Measurements from ENCODE around the gene NGEF.

Gene NGEF

DNA sequence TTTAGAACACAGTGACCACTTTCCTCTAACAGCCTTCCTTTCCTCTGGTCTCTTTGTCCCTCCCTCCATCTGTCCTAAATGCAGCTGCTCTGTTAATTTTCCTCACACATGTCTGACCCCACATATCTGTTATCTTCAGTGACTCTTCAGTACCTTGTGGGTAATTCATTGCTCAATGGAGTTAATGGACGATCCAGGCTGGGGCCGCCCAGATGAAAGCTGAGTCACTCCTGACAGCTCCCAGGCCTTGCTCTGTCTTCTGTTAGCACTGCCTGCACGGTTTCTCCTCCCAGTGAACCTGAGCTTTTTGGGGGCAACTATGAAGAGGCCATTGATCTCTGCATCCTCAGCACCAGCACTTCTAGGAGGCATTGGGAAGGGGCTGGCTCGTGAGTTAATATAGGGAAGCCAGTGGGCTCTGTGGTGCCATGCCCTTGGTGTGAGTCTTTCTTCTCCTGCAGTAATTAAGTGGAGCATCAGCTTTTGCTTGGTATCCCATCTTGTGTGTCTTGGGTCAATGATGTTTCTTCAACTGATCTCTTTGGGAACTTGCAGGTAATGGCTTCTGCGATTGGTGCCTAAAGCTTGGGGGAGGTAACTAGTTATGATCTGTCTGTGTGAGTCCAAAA is 75.7 kb downstream of the NGEF start:
- Histone ChIP-seq H3K4me1 (ENCODE audit: control insufficient read depth in 5 of 5, insufficient read depth in 5 of 5, low read length in 5 of 5) (no peaks in the 10 kb centered on the region), H3K9me3 (ENCODE audit: control insufficient read depth in 5 of 5, low read length in 5 of 5) (peaks cover 0 to 11% (median 3%) of the 10 kb centered on the region in 5 donors)

DNA sequence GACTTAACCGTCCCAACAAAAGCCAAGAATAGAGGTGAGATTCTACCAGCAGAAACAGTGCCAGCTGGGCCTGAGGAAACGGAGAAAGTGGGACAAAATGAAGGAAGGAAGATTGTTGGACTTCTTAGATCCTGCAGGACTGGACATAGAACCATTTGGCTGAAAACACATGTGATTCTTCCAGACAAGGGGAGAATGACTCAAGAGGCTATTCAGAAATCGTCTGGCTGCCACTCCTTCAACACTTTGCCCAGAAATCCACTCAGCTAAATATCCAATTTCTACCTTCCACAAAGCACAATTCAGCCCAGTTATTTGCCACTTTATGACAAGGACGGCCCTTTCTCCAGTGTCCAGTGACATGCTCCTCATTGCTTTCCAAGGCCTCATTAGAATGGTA is 81.4 kb downstream of the NGEF start:
- H3K9ac ChIP-seq (ENCODE audit: low read length in 5 of 5): no peak overlapping the region
- H3K36me3 ChIP-seq (ENCODE audit: control insufficient read depth in 5 of 5, insufficient read depth in 5 of 5, low read length in 5 of 5): no peaks in the 10 kb centered on the region
- H3K27me3 ChIP-seq (ENCODE audit: control insufficient read depth in 5 of 5, insufficient read depth in 4 of 5, low read length in 5 of 5): peaks cover 13 to 30% (median 22%) of the 10 kb centered on the region in 5 donors
- peaks cover 0 to 16% (median 10%) of the 10 kb centered on the region in 5 donors for H3K4me1 ChIP-seq (ENCODE audit: control insufficient read depth in 5 of 5, insufficient read depth in 5 of 5, low read length in 5 of 5)
- no peak overlapping the region for H3K27ac ChIP-seq (ENCODE audit: low read depth, low read length)
- no peaks in the 10 kb centered on the region for H3K9me3 ChIP-seq (ENCODE audit: control insufficient read depth in 5 of 5, low read length in 5 of 5)
- no peak overlapping the region for H3K4me3 ChIP-seq (ENCODE audit: low read depth in 1 of 5, low read length in 5 of 5)

More for the DNA sequence above, 75.7 kb downstream of the NGEF start:
- H3K9ac ChIP-seq (ENCODE audit: low read length in 5 of 5): no peak overlapping the region
- peaks cover 0 to 6% (median 5%) of the 10 kb centered on the region in 5 donors for H3K27me3 ChIP-seq (ENCODE audit: control insufficient read depth in 5 of 5, insufficient read depth in 4 of 5, low read length in 5 of 5)
- H3K27ac ChIP-seq (ENCODE audit: low read depth, low read length): no peak overlapping the region
- no peaks in the 10 kb centered on the region for H3K36me3 ChIP-seq (ENCODE audit: control insufficient read depth in 5 of 5, insufficient read depth in 5 of 5, low read length in 5 of 5)
- no peak overlapping the region for H3K4me3 ChIP-seq (ENCODE audit: low read depth in 1 of 5, low read length in 5 of 5)

DNA sequence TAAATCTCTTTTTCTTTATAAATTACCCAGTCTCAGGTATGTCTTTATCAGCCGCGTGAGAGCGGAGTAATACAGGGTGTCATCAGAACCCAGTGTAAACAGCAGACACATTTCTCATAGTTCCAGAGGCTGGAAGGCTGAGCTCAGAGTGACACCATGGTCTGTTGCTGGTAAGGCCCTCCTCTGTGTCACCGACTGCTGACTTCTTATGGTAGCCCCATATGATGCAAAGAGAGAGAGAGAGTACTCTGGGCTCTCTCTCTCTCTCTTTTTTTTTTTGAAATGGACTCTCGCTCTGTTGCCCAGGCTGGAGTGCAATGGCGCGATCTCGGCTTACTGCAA is 83.0 kb downstream of the NGEF start:
- no peak overlapping the region for H3K27ac ChIP-seq (ENCODE audit: low read depth, low read length)
- no peaks in the 10 kb centered on the region for H3K36me3 ChIP-seq (ENCODE audit: control insufficient read depth in 5 of 5, insufficient read depth in 5 of 5, low read length in 5 of 5)
- no peaks in the 10 kb centered on the region for H3K9me3 ChIP-seq (ENCODE audit: control insufficient read depth in 5 of 5, low read length in 5 of 5)
- H3K9ac ChIP-seq (ENCODE audit: low read length in 5 of 5): no peak overlapping the region
- no peak overlapping the region for H3K4me3 ChIP-seq (ENCODE audit: low read depth in 1 of 5, low read length in 5 of 5)
- H3K4me1 ChIP-seq (ENCODE audit: control insufficient read depth in 5 of 5, insufficient read depth in 5 of 5, low read length in 5 of 5): peaks cover 0 to 16% (median 10%) of the 10 kb centered on the region in 5 donors
- peaks cover 24 to 46% (median 36%) of the 10 kb centered on the region in 5 donors for H3K27me3 ChIP-seq (ENCODE audit: control insufficient read depth in 5 of 5, insufficient read depth in 4 of 5, low read length in 5 of 5)

DNA sequence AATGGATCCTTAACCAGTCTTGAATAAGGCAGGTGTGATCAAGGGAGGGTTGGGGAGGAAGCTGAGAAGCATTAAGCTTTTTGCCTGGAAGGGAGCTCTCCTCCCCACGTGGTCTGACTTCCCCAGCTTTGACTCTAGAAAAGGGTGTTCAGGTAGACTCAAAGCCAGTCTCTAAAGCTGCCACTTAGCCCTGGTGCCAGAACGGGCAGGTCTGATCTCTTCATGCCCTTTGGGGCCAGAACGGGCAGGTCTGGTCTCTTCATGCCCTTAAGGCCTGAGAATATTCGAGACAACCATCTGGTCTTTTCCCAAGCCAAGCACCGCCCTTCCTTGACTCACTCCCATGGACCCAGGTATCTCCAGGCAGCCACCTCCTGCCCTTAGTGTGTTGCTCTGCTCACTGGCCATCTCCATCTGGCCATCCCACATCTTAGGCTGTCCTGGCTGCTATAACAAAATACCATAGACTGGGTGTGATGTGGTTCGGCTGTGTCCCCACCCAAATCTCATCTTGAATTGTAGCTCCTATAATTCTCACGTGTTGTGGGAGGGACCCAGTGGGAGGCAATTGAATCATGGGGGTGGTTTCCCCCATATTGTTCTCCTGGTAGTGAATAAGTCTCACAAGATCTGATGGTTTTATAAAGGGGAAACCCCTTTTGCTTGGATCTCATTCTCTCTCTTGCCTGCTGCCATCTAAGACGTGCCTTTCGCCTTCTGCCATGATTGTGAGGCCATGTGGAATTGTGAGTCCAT is 83.6 kb downstream of the NGEF start:
- H3K27ac ChIP-seq (ENCODE audit: low read depth, low read length): no peak overlapping the region
- peaks cover 26 to 47% (median 36%) of the 10 kb centered on the region in 5 donors for H3K27me3 ChIP-seq (ENCODE audit: control insufficient read depth in 5 of 5, insufficient read depth in 4 of 5, low read length in 5 of 5)
- no peaks in the 10 kb centered on the region for H3K36me3 ChIP-seq (ENCODE audit: control insufficient read depth in 5 of 5, insufficient read depth in 5 of 5, low read length in 5 of 5)
- H3K4me3 ChIP-seq (ENCODE audit: low read depth in 1 of 5, low read length in 5 of 5): no peak overlapping the region
- H3K9me3 ChIP-seq (ENCODE audit: control insufficient read depth in 5 of 5, low read length in 5 of 5): peaks cover under 1 to 2% (median 1%) of the 10 kb centered on the region in 5 donors
- peaks cover 0 to 16% (median 10%) of the 10 kb centered on the region in 5 donors for H3K4me1 ChIP-seq (ENCODE audit: control insufficient read depth in 5 of 5, insufficient read depth in 5 of 5, low read length in 5 of 5)
- H3K9ac ChIP-seq (ENCODE audit: low read length in 5 of 5): no peak overlapping the region

DNA sequence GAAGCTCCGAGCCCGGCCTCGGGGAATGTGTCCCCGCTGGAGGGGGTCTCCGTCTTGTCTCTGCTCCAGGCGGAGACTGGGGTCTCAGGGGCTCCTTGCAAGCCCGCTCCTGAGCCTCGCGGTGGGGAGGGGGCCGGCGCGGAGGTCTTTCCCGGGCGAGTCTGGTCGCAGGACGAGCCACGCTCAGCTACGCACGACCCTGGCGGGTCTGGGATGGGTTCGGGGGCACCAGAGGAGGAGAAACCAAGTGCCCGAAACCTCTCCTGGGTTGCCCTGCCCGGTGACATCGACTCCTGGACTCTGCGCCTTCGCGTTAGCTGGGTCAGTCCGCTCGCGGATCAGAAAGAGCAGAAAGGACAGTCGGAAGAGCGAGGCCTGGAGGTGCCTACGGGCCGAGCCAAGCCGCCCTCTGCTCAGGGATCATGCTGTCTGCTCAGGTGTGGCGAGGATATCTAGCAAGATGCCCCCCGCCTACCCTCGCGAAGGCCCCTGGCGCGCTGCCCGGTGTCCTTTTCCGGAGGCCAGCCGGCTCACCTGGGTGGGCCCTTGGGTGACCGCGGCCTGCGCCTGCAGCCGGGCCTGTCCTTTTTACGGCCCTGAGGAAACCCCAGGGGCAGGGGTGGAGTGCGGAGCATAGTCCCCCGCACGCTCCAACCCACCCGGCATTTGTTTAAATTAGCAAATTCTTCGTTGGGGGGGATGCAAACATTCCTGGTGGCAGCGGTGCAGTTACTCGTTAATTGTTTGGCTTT is 84.3 kb downstream of the NGEF start:
- Histone ChIP-seq H3K27me3 (ENCODE audit: control insufficient read depth in 5 of 5, insufficient read depth in 4 of 5, low read length in 5 of 5) (peaks cover 26 to 47% (median 36%) of the 10 kb centered on the region in 5 donors), H3K4me3 (ENCODE audit: low read depth in 1 of 5, low read length in 5 of 5) (peak overlapping the region in 1 of 5 donors; percentile 34), H3K9ac (ENCODE audit: low read length in 5 of 5) (no peak overlapping the region), H3K27ac (ENCODE audit: low read depth, low read length) (no peak overlapping the region), H3K4me1 (ENCODE audit: control insufficient read depth in 5 of 5, insufficient read depth in 5 of 5, low read length in 5 of 5) (peaks cover 0 to 16% (median 10%) of the 10 kb centered on the region in 5 donors), H3K9me3 (ENCODE audit: control insufficient read depth in 5 of 5, low read length in 5 of 5) (peaks cover 2 to 5% (median 4%) of the 10 kb centered on the region in 5 donors), H3K36me3 (ENCODE audit: control insufficient read depth in 5 of 5, insufficient read depth in 5 of 5, low read length in 5 of 5) (no peaks in the 10 kb centered on the region)

DNA sequence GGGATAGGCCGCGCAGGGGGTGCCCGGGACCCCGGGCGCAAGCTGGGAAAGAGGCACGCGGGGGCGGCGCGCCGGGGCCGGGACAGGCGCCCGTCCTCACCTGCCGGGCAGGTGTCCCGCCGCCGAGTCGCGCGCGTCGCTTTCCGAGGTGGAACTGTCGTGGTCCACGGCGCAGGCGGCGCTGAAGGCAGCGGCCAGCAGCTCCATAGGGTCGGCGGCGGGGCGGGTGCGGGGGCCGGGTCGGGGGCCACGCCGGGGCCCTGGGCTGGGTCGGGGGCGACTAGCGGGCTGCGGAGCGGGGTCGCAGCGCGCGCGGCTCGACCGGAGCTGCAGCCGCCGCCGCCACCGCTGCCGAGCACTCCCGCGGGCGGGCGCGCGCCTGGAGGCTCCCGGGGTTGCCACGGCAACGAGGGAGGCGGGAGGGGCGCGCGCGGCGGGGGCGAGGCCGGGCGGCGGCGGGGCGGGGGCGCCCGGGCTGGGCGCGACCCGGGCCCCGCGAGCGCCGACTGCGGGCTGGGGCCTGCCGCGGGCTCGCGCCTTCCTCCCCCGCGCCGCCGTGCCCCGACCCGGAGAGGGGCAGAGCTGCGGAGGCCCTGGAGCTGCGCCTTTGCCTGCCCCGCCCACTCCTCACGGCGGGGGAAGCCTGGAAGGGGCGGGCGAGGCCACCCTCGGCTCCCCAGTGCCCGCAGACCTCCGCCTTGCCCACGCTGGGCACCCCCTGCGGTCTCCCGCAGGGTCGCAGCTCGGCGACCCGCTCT is 85.1 kb downstream of the NGEF start:
- Histone ChIP-seq H3K27me3 (ENCODE audit: control insufficient read depth in 5 of 5, insufficient read depth in 4 of 5, low read length in 5 of 5) (peaks cover 26 to 43% (median 36%) of the 10 kb centered on the region in 5 donors), H3K27ac (ENCODE audit: low read depth, low read length) (no peak overlapping the region)

DNA sequence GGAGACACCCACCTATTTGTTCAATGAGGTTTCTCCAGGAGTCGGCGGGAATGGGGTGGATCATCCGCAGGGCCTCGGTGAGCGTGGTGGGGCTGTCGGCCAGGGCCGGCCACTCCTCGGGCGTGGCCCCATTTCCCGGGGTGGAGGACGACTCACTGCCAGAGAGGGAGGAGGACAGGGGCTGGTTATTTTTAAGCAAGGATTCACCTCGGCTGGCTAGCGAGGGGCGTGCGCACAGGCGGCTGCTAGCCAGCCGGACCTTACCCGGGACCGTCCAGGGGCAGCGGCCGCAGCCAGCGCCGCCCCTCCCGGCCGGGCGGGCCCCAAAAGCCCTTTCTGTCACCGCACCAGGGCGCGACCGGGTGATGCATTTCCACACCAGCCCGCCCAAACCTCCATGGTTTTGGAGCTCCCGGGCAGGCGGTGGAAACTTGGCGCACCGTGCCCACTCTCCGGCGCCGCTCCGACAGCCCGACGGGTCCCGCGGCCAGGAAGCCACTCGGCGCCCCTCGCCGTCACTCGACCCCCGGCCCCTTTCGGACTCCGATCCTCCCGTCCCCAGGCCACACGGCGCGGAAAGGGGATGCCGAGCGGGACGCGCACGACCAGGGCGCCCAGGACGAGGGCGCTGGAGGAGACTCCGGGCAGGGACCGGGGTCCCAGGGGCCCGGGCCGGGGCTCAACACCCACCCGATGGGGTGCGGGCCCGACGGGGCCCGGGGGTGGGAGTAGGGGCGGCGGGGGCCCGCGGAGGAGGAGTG is 85.8 kb downstream of the NGEF start:
- Histone ChIP-seq H3K4me1 (ENCODE audit: control insufficient read depth in 5 of 5, insufficient read depth in 5 of 5, low read length in 5 of 5) (peaks cover 0 to 16% (median 10%) of the 10 kb centered on the region in 5 donors), H3K4me3 (ENCODE audit: low read depth in 1 of 5, low read length in 5 of 5) (no peak overlapping the region), H3K27ac (ENCODE audit: low read depth, low read length) (no peak overlapping the region), H3K27me3 (ENCODE audit: control insufficient read depth in 5 of 5, insufficient read depth in 4 of 5, low read length in 5 of 5) (peaks cover 26 to 42% (median 36%) of the 10 kb centered on the region in 5 donors), H3K36me3 (ENCODE audit: control insufficient read depth in 5 of 5, insufficient read depth in 5 of 5, low read length in 5 of 5) (no peaks in the 10 kb centered on the region), H3K9ac (ENCODE audit: low read length in 5 of 5) (no peak overlapping the region), H3K9me3 (ENCODE audit: control insufficient read depth in 5 of 5, low read length in 5 of 5) (peaks cover 2 to 6% (median 5%) of the 10 kb centered on the region in 5 donors)

More for the DNA sequence above, 85.1 kb downstream of the NGEF start:
- peak overlapping the region in 1 of 5 donors; percentile 34 for H3K4me3 ChIP-seq (ENCODE audit: low read depth in 1 of 5, low read length in 5 of 5)
- peaks cover 0 to 16% (median 10%) of the 10 kb centered on the region in 5 donors for H3K4me1 ChIP-seq (ENCODE audit: control insufficient read depth in 5 of 5, insufficient read depth in 5 of 5, low read length in 5 of 5)
- H3K9ac ChIP-seq (ENCODE audit: low read length in 5 of 5): no peak overlapping the region
- peaks cover 2 to 6% (median 5%) of the 10 kb centered on the region in 5 donors for H3K9me3 ChIP-seq (ENCODE audit: control insufficient read depth in 5 of 5, low read length in 5 of 5)
- H3K36me3 ChIP-seq (ENCODE audit: control insufficient read depth in 5 of 5, insufficient read depth in 5 of 5, low read length in 5 of 5): no peaks in the 10 kb centered on the region

DNA sequence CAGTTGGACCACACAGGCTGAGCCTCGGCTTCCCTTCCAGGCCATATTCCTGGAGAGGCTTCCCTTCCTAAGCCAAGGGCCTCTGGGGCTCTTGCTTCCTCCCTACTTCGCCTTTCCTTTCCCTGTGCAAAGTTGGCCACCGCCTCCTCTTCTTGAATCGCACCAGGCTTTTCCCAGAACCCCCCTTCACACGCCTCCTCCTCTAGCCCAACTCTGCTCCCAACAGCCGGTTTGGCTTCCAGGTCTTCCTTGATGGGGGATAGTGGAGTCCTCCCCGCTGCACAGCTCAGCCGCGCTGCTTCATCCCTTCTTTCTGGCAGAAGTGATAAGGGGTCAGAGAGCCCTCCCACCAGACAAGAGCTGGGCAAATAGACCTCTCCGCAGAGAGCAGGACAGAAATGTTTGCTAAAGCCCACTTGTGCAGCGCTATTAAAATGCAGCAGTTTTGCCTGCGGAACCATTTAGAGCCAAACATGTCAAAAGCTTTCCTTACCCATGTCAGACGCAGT is 86.6 kb downstream of the NGEF start:
- no peak overlapping the region for H3K4me3 ChIP-seq (ENCODE audit: low read depth in 1 of 5, low read length in 5 of 5)
- peaks cover 2 to 6% (median 5%) of the 10 kb centered on the region in 5 donors for H3K9me3 ChIP-seq (ENCODE audit: control insufficient read depth in 5 of 5, low read length in 5 of 5)
- H3K4me1 ChIP-seq (ENCODE audit: control insufficient read depth in 5 of 5, insufficient read depth in 5 of 5, low read length in 5 of 5): peaks cover 0 to 16% (median 10%) of the 10 kb centered on the region in 5 donors
- peaks cover 26 to 42% (median 36%) of the 10 kb centered on the region in 5 donors for H3K27me3 ChIP-seq (ENCODE audit: control insufficient read depth in 5 of 5, insufficient read depth in 4 of 5, low read length in 5 of 5)
- no peak overlapping the region for H3K9ac ChIP-seq (ENCODE audit: low read length in 5 of 5)
- H3K27ac ChIP-seq (ENCODE audit: low read depth, low read length): no peak overlapping the region
- no peaks in the 10 kb centered on the region for H3K36me3 ChIP-seq (ENCODE audit: control insufficient read depth in 5 of 5, insufficient read depth in 5 of 5, low read length in 5 of 5)

DNA sequence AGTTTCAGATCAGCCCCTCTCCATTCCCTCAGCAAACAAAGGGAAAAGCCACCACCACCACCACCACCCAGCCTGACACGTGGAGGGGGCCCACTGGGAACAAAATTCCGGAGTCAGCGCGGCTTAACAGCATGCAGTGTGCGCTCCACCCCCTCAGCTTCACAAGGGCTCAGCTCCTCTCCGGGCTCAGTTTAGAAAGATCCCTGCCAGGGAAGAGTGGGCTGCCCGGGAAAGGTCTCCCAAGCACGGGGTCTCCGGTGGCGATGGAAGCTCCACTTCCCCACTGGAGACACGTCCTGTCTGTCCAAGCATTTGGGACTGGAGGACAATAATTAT is 87.3 kb downstream of the NGEF start:
- Histone ChIP-seq H3K9me3 (ENCODE audit: control insufficient read depth in 5 of 5, low read length in 5 of 5) (peaks cover 2 to 6% (median 5%) of the 10 kb centered on the region in 5 donors), H3K4me1 (ENCODE audit: control insufficient read depth in 5 of 5, insufficient read depth in 5 of 5, low read length in 5 of 5) (peaks cover 0 to 16% (median 10%) of the 10 kb centered on the region in 5 donors), H3K27ac (ENCODE audit: low read depth, low read length) (no peak overlapping the region), H3K4me3 (ENCODE audit: low read depth in 1 of 5, low read length in 5 of 5) (no peak overlapping the region), H3K27me3 (ENCODE audit: control insufficient read depth in 5 of 5, insufficient read depth in 4 of 5, low read length in 5 of 5) (peaks cover 29 to 41% (median 36%) of the 10 kb centered on the region in 5 donors), H3K9ac (ENCODE audit: low read length in 5 of 5) (no peak overlapping the region), H3K36me3 (ENCODE audit: control insufficient read depth in 5 of 5, insufficient read depth in 5 of 5, low read length in 5 of 5) (no peaks in the 10 kb centered on the region)
